C4-2B (cell line): Measurements from ENCODE around the gene IFNG.

Experiments used
- ZFX ChIP-seq: fragments of 450-650 bp; IDR thresholded peaks from 2 replicates; pipeline ENCODE4 v1.6.1; 2017
- TF ChIP-seq, protein P1 (sequence below): fragments of 450-650 bp; conservative IDR thresholded peaks from 2 replicates; pipeline ENCODE4 v1.5.1; 2017; ENCODE audit warnings: mild to moderate bottlenecking

DNA sequence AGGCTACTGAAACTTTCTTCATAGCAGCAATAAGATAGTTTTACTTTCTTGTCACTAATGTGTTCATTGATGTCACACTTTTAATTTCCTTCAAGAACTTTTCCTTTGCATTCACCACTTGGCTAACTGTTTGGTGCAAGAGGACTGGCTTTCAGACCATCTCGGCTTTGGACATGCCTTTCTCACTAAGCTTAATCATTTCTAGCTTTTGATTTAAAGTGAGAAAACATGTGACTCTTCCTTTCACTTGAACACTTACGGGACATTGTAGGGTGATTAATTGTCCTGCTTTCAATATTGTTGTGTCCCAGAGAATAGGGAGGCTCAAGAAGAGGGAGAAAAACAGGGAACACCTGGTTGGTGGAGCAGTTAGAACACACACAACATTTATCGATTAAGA is 41.9 kb downstream of the IFNG start:
- TF ChIP-seq, protein P1, sequence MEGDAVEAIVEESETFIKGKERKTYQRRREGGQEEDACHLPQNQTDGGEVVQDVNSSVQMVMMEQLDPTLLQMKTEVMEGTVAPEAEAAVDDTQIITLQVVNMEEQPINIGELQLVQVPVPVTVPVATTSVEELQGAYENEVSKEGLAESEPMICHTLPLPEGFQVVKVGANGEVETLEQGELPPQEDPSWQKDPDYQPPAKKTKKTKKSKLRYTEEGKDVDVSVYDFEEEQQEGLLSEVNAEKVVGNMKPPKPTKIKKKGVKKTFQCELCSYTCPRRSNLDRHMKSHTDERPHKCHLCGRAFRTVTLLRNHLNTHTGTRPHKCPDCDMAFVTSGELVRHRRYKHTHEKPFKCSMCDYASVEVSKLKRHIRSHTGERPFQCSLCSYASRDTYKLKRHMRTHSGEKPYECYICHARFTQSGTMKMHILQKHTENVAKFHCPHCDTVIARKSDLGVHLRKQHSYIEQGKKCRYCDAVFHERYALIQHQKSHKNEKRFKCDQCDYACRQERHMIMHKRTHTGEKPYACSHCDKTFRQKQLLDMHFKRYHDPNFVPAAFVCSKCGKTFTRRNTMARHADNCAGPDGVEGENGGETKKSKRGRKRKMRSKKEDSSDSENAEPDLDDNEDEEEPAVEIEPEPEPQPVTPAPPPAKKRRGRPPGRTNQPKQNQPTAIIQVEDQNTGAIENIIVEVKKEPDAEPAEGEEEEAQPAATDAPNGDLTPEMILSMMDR: no peak
- no peak for TF ChIP-seq ZFX
